DOHH2 (cell line): ENCODE measurements around the gene BARX2.

ENCODE experiments used
- H3F3A ChIP-seq: fragments of 200-600 bp; sonication (generic), shearing (Covaris generic); 2 replicates; pipeline ENCODE4 v1.6.0; 2016; ENCODE audit warnings: antibody characterized with exemption, mild to moderate bottlenecking; ENCODE audit not compliant: control insufficient read depth, insufficient read depth
- H3K27ac ChIP-seq: fragments of 200-600 bp; sonication (generic); 2 replicates; pipeline ENCODE4 v1.5.1; 2014; ENCODE audit warnings: low read depth, mild to moderate bottlenecking, low read length, moderate library complexity
- H3K27me3 ChIP-seq: fragments of 200-600 bp; sonication (generic); 2 replicates; pipeline ENCODE4 v1.6.1; 2014; ENCODE audit warnings: mild to moderate bottlenecking, low read length, mixed read lengths; ENCODE audit not compliant: control insufficient read depth
- H3K36me3 ChIP-seq: fragments of 200-600 bp; sonication (generic); 2 replicates; pipeline ENCODE4 v1.6.1; 2014; ENCODE audit warnings: mild to moderate bottlenecking, low read length, moderate library complexity, mixed read lengths; ENCODE audit not compliant: control insufficient read depth
- H3K4me1 ChIP-seq: fragments of 200-600 bp; sonication (generic); 2 replicates; pipeline ENCODE4 v1.6.1; 2014; ENCODE audit warnings: mild to moderate bottlenecking, low read length, mixed read lengths; ENCODE audit not compliant: control insufficient read depth
- H3K4me2 ChIP-seq: fragments of 200-600 bp; sonication (generic); 2 replicates; pipeline ENCODE4 v1.6.0; 2014; ENCODE audit warnings: mild to moderate bottlenecking, low read length, moderate library complexity
- H3K4me3 ChIP-seq: fragments of 200-600 bp; sonication (generic); 2 replicates; pipeline ENCODE4 v1.5.1; 2014; ENCODE audit warnings: mild to moderate bottlenecking, low read length, mixed read lengths
- H3K79me2 ChIP-seq: fragments of 200-600 bp; sonication (generic); 2 replicates; pipeline ENCODE4 v1.6.1; 2014; ENCODE audit warnings: mild to moderate bottlenecking, low read length, mixed read lengths; ENCODE audit not compliant: control insufficient read depth
- H3K9me2 ChIP-seq: fragments of 200-600 bp; sonication (generic); replicated peaks from 2 replicates; pipeline ENCODE4 v1.6.1; 2014; ENCODE audit warnings: mild to moderate bottlenecking, low read length, mixed read lengths; ENCODE audit not compliant: control insufficient read depth
- H3K9me3 ChIP-seq: fragments of 200-600 bp; sonication (generic); 2 replicates; pipeline ENCODE4 v1.6.1; 2014; ENCODE audit warnings: antibody characterized with exemption, low read length, mixed read lengths; ENCODE audit not compliant: control insufficient read depth, insufficient read depth
- H4K20me1 ChIP-seq: fragments of 200-600 bp; sonication (generic); 2 replicates; pipeline ENCODE4 v1.6.0; 2014; ENCODE audit warnings: low read depth, mild to moderate bottlenecking, antibody characterized with exemption, low read length, moderate library complexity; ENCODE audit not compliant: control insufficient read depth, insufficient read depth
- EZH2phosphoT487 ChIP-seq: fragments of 200-600 bp; sonication (generic); IDR thresholded peaks from 2 replicates; pipeline ENCODE4 v1.6.1; 2017; ENCODE audit warnings: borderline replicate concordance, mild to moderate bottlenecking, antibody characterized with exemption, low read length, moderate library complexity, mixed read lengths
- TF ChIP-seq, protein P1 (sequence below): fragments of 200-600 bp; sonication (generic); IDR thresholded peaks from one replicate; pipeline ENCODE4 v1.5.1; 2014; ENCODE audit warnings: antibody characterized with exemption, mild to moderate bottlenecking, low read depth, low read length; ENCODE audit not compliant: poor library complexity, severe bottlenecking

The BARX2 gene

DNA sequence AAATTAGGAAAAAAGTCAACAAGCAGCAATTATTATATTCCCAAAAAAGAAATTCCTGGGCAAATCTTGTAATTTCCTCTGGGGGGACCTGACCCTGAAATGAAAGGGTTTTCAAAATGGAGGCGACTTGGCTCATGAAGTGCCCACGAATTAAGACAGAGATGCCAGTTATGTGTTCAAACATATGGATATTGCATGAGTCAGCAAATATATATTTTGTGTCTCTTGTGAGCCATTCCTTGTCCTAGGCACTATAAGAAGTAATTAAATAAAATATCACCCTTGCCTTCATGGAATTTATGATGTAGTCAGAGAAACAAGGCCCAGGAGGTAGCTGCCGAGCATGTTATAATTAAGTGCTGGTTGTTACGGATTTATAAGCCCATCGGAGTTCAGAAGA, 68.6 kb downstream of the BARX2 start:
- Histone ChIP-seq H3K79me2 (no peaks in the 10 kb centered on the region), H3K27ac (no peak overlapping the region), H3K4me3 (no peak overlapping the region), H3K36me3 (no peaks in the 10 kb centered on the region), H3K4me2 (no peak overlapping the region), H3K27me3 (no peaks in the 10 kb centered on the region), H3K9me2 (no peaks in the 10 kb centered on the region), H3F3A (no peaks in the 10 kb centered on the region), H4K20me1 (no peaks in the 10 kb centered on the region), H3K9me3 (no peaks in the 10 kb centered on the region), H3K4me1 (peaks cover 17% of the 10 kb centered on the region)
- TF ChIP-seq, protein P1, sequence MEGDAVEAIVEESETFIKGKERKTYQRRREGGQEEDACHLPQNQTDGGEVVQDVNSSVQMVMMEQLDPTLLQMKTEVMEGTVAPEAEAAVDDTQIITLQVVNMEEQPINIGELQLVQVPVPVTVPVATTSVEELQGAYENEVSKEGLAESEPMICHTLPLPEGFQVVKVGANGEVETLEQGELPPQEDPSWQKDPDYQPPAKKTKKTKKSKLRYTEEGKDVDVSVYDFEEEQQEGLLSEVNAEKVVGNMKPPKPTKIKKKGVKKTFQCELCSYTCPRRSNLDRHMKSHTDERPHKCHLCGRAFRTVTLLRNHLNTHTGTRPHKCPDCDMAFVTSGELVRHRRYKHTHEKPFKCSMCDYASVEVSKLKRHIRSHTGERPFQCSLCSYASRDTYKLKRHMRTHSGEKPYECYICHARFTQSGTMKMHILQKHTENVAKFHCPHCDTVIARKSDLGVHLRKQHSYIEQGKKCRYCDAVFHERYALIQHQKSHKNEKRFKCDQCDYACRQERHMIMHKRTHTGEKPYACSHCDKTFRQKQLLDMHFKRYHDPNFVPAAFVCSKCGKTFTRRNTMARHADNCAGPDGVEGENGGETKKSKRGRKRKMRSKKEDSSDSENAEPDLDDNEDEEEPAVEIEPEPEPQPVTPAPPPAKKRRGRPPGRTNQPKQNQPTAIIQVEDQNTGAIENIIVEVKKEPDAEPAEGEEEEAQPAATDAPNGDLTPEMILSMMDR = no peak
- TF ChIP-seq EZH2phosphoT487 = no peak

DNA sequence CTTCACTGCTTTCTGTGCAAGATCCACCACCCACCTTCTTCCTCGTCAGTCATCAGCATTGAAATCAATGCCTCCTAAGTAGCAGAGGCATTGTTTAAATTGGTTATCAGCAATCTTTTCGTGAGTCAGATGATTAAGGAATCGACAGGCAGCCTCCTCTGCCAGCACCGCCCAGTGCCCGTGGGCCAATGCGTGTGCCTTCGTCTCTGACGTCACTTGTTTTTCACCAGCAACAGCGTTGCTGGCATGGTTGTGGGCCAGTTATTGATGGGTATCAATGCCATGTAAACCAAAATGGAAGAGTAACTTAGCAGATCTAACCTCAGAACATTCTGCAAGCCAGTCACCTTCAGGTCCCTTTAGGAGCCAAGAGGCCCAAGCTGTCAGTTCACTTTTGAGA, 69.6 kb downstream of the BARX2 start:
- Histone ChIP-seq H3K79me2 (no peaks in the 10 kb centered on the region), H3K9me2 (no peaks in the 10 kb centered on the region)

DNA sequence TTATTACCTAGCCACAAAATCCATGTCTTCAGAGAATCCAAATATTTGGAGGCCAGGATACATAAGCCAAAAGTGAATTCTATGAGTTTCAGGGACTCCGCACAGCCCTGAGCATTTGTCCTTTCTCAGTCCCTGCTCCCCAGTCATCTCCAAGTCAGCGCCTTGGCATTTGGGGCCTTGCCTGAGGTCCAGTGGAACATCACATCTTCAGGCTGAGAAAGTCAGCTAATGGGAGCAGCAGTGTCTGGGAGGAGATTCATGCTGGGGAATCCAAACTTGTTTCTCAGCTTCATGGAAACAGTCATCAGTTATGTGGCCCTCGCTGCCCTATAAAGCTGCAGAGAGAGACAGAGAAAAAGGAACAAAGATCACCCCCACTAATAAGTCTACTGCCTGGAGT, 70.9 kb downstream of the BARX2 start:
- no peak for TF ChIP-seq EZH2phosphoT487
- TF ChIP-seq, protein P1 = no peak
- Histone ChIP-seq H3K27ac (no peak overlapping the region), H3K36me3 (no peaks in the 10 kb centered on the region), H3K4me1 (peaks cover 17% of the 10 kb centered on the region), H3K79me2 (no peaks in the 10 kb centered on the region), H3K4me2 (no peak overlapping the region), H4K20me1 (no peaks in the 10 kb centered on the region), H3K9me3 (no peaks in the 10 kb centered on the region), H3K9me2 (no peaks in the 10 kb centered on the region), H3K4me3 (no peak overlapping the region), H3K27me3 (no peaks in the 10 kb centered on the region), H3F3A (no peaks in the 10 kb centered on the region)

More for the DNA sequence above, 69.6 kb downstream of the BARX2 start:
- Histone ChIP-seq H3K4me2 (no peak overlapping the region), H3K27ac (no peak overlapping the region), H4K20me1 (no peaks in the 10 kb centered on the region), H3K9me3 (no peaks in the 10 kb centered on the region), H3K4me1 (peaks cover 17% of the 10 kb centered on the region), H3K36me3 (no peaks in the 10 kb centered on the region), H3K4me3 (no peak overlapping the region), H3F3A (no peaks in the 10 kb centered on the region), H3K27me3 (no peaks in the 10 kb centered on the region)
- TF ChIP-seq, protein P1 = no peak
- TF ChIP-seq EZH2phosphoT487 = no peak

DNA sequence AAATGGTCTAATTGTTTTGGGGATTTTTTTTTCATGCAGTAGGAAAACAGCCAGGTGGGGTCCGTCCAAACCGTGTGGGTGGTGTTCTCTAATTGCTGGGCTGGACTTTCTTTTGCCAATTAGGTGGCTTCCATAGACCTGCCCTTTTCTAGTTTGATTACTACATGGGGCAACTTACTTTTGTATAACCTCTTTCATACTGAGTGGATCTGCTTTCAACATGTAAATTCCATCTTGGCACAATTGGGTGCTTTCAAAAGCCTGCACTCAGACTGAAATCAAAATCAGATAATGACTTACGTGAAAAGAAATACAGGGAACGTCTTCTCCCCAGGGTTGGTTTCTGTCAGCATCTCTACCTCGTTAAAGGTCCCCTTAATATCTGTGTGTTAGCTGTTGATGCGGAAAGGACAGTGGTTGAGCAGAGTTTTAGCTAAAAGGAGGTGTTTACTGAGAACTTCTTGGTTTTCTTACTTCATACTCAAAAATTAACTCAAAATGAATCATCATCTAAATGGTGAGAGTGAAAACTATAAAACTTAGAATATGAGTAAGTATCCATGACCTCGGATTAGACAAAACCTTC, 72.1 kb downstream of the BARX2 start:
- peaks cover 12% of the 10 kb centered on the region for H3K4me1 ChIP-seq
- no peaks in the 10 kb centered on the region for H3K9me2 ChIP-seq
- no peak overlapping the region for H3K27ac ChIP-seq
- no peak overlapping the region for H3K4me2 ChIP-seq
- H3K4me3 ChIP-seq = no peak overlapping the region
- no peaks in the 10 kb centered on the region for H3K36me3 ChIP-seq
- TF ChIP-seq, protein P1 = no peak
- TF ChIP-seq EZH2phosphoT487 = no peak
- no peaks in the 10 kb centered on the region for H4K20me1 ChIP-seq
- H3K79me2 ChIP-seq = no peaks in the 10 kb centered on the region
- H3K9me3 ChIP-seq = no peaks in the 10 kb centered on the region
- no peaks in the 10 kb centered on the region for H3F3A ChIP-seq
- H3K27me3 ChIP-seq = no peaks in the 10 kb centered on the region
